Activated T-helper 17 cell treated with anti-CD3 and anti-CD28 coated beads, Interleukin-2, amount 50 U/mL, for 72 hours (primary cell): Measurements from ENCODE around the gene KCNA10. TPM values are rescaled to one million over a fixed set of nuclear protein-coding genes. Genes with fewer than 3 reads are reported as not detected.

Experiments
- total RNA-seq, 2 donors: library from RNA; stranded (reverse); gene quantifications; one replicate each; pipeline ENCODE4 v1.2.3, GENCODE V29; 2022

Gene KCNA10
- total RNA-seq, 2 donors from 2014 or later = not detected

Other genes starting within 250 kb of the KCNA10 start
- 10 to 100 TPM; 61.8 to 86.2 TPM for gene RBM15, start 179.8 kb downstream of the KCNA10 start, total RNA-seq
- gene SLC16A4, start 128.1 kb downstream of the KCNA10 start, total RNA-seq = under 1 TPM; 0.19 to 0.58 TPM
- 100 to 1,000 TPM; 150 to 172 TPM for gene LAMTOR5, start 111.5 kb downstream of the KCNA10 start, total RNA-seq
- not detected for gene PROK1, start 68.0 kb downstream of the KCNA10 start, total RNA-seq
- 1 to 10 TPM; 1.6 to 4.7 TPM for gene KCNA2, start 87.2 kb upstream of the KCNA10 start, total RNA-seq
- 10 to 100 TPM; 22.7 to 61.7 TPM for gene KCNA3, start 155.8 kb upstream of the KCNA10 start, total RNA-seq